Suprapubic skin (tissue), 4 donors: ENCODE data around the gene USP6. TPM values are rescaled to one million over a fixed set of nuclear protein-coding genes. Genes with fewer than 3 reads are reported as not detected.
A peak's percentile ranks its signal among the peaks of the same experiment; 100 is the strongest.
"Not testable (repeated sequence)": the region's sequence is repeated elsewhere in the genome, so short reads cannot be mapped to it uniquely, and the experiment has no call there.

Experiments
- DNase-seq, 2 donors: peaks; one replicate each; pipeline ENCODE4 v3.0.0-alpha.2; 2019; ENCODE audit warnings: low spot score in 2 of 2
- H3K27ac ChIP-seq: fragments of 200-600 bp; sonication (generic); one replicate; pipeline ENCODE4 v1.5.1; 2019
- H3K27me3 ChIP-seq: fragments of 200-600 bp; sonication (generic); one replicate; pipeline ENCODE4 v1.5.1; 2019
- H3K36me3 ChIP-seq: fragments of 200-600 bp; sonication (generic); one replicate; pipeline ENCODE4 v1.5.1; 2019
- H3K4me1 ChIP-seq: fragments of 200-600 bp; sonication (generic); one replicate; pipeline ENCODE4 v1.5.1; 2019
- H3K4me3 ChIP-seq: fragments of 200-600 bp; sonication (generic); one replicate; pipeline ENCODE4 v1.5.1; 2019; ENCODE audit warnings: mild to moderate bottlenecking
- H3K9me3 ChIP-seq: fragments of 200-600 bp; sonication (generic); one replicate; pipeline ENCODE4 v1.5.1; 2019
- CTCF ChIP-seq, 2 donors: fragments of 200-600 bp in 1 of 2; fragments of 450-650 bp in 1 of 2; sonication (generic) in 1 of 2; IDR thresholded peaks; one replicate each; pipeline ENCODE4 v1.5.1; 2016 to 2019; ENCODE audit warnings: antibody characterized with exemption in 2 of 2, mild to moderate bottlenecking in 1 of 2, moderate library complexity in 1 of 2
- EP300 ChIP-seq: sonication (generic); formaldehyde crosslinking; IDR thresholded peaks from one replicate; pipeline ENCODE4 v1.6.1; 2017; ENCODE audit warnings: antibody characterized with exemption
- POLR2A ChIP-seq, 2 donors: fragments of 450-650 bp; IDR thresholded peaks; one replicate each; pipeline ENCODE4 v1.6.1; 2017; ENCODE audit warnings: antibody characterized with exemption in 2 of 2, mild to moderate bottlenecking in 2 of 2, moderate library complexity in 2 of 2
- POLR2AphosphoS5 ChIP-seq, 3 donors: sonication (generic); formaldehyde crosslinking; IDR thresholded peaks; one replicate each; pipeline ENCODE4 v1.6.1; 2017; ENCODE audit warnings: antibody characterized with exemption in 3 of 3
- whole genome bisulfite sequencing: methylation state at CpG from one replicate; pipeline ENCODE4 v1.1.5; 2018; 5-methylcytosine and 5-hydroxymethylcytosine counted together
- total RNA-seq, 4 donors: library from RNA; depleted of rRNA; stranded (reverse); fragments of >200 nt; gene quantifications; one replicate each; pipeline ENCODE4 v1.1.0, GENCODE V29; 2016

Gene USP6
- 1 to 10 TPM in 1 of 4 donors, under 1 TPM in 2, not detected in 1; 0.16 to 1.4 (median 0.89) TPM for total RNA-seq

GRCh38 chr17:5115673-5116651, at the start of gene USP6:
USP6 (plus strand) TSS chr17:5116032; CDS start chr17:5130368, 14,336 bp downstream.
- DNase-seq, result peak; percentile 57 to 83

GRCh38 chr17:5068236-5068635, 47.6 kb upstream of the USP6 start:
- no peaks in the 10 kb centered on the region for H3K36me3 ChIP-seq
- 85% methylated on average over 3 of the region's 3 CpGs for WGBS
- TF ChIP-seq EP300 (no peak), POLR2AphosphoS5 (IDR thresholded peaks at IDR 0.05) (no peak), CTCF (IDR thresholded peaks at IDR 0.05) (no peak), POLR2A (IDR thresholded peaks at IDR 0.05) (no peak)
- no peak overlapping the region for H3K27ac ChIP-seq
- H3K9me3 ChIP-seq, result no peaks in the 10 kb centered on the region
- H3K4me3 ChIP-seq, result no peak overlapping the region
- no peaks in the 10 kb centered on the region for H3K27me3 ChIP-seq
- no peaks in the 10 kb centered on the region for H3K4me1 ChIP-seq
- DNase-seq, result no peak

More at GRCh38 chr17:5115673-5116651, at the start of gene USP6:
- H3K4me1 ChIP-seq, result peaks cover 14% of the 10 kb centered on the region
- TF ChIP-seq POLR2A (IDR thresholded peaks at IDR 0.05), result no peak
- no peak for TF ChIP-seq CTCF (IDR thresholded peaks at IDR 0.05)
- no peak for TF ChIP-seq POLR2AphosphoS5 (IDR thresholded peaks at IDR 0.05)
- TF ChIP-seq EP300, result no peak
- peak within 1 kb of the TSS; percentile 8 for H3K4me3 ChIP-seq
- whole genome bisulfite sequencing, result 38% methylated on average over 66 of the region's 87 CpGs
- H3K27ac ChIP-seq, result no peak within 1 kb of the TSS
- no peaks in the 10 kb centered on the region for H3K36me3 ChIP-seq
- peaks cover 33% of the 10 kb centered on the region for H3K27me3 ChIP-seq
- no peaks in the 10 kb centered on the region for H3K9me3 ChIP-seq

GRCh38 chr17:5069724-5070123, 46.1 kb upstream of the USP6 start:
- DNase-seq, result no peak
- WGBS, result 72% methylated on average over 4 of the region's 4 CpGs
- TF ChIP-seq EP300 (no peak), POLR2AphosphoS5 (IDR thresholded peaks at IDR 0.05) (no peak), POLR2A (IDR thresholded peaks at IDR 0.05) (no peak), CTCF (IDR thresholded peaks at IDR 0.05) (no peak)

GRCh38 chr17:5075472-5075871, 40.4 kb upstream of the USP6 start:
- not testable (repeated sequence) for H3K4me3 ChIP-seq, H3K27ac ChIP-seq, H3K36me3 ChIP-seq, DNase-seq, H3K27me3 ChIP-seq, H3K9me3 ChIP-seq
- WGBS, result 78% methylated on average over 5 of the region's 5 CpGs
- peaks cover 14% of the 10 kb centered on the region for H3K4me1 ChIP-seq

More at GRCh38 chr17:5069724-5070123, 46.1 kb upstream of the USP6 start:
- no peaks in the 10 kb centered on the region for H3K4me1 ChIP-seq
- H3K36me3 ChIP-seq, result no peaks in the 10 kb centered on the region
- H3K27me3 ChIP-seq, result no peaks in the 10 kb centered on the region
- H3K9me3 ChIP-seq, result no peaks in the 10 kb centered on the region
- H3K4me3 ChIP-seq, result no peak overlapping the region
- no peak overlapping the region for H3K27ac ChIP-seq

GRCh38 chr17:5077275-5077674, 38.6 kb upstream of the USP6 start:
- H3K4me3 ChIP-seq, result peak overlapping the region; percentile 74
- H3K27ac ChIP-seq, result peak overlapping the region; percentile 80
- WGBS, result 96% methylated on average over 24 of the region's 24 CpGs

GRCh38 chr17:5077781-5078105, 38.1 kb upstream of the USP6 start:
- Histone ChIP-seq H3K27me3 (no peaks in the 10 kb centered on the region), H3K9me3 (no peaks in the 10 kb centered on the region), H3K36me3 (peaks cover 7% of the 10 kb centered on the region), H3K4me3 (peak overlapping the region; percentile 74), H3K4me1 (peaks cover 14% of the 10 kb centered on the region), H3K27ac (peak overlapping the region; percentile 80)
- no peak for TF ChIP-seq CTCF (IDR thresholded peaks at IDR 0.05)
- TF ChIP-seq EP300, result no peak
- no peak for TF ChIP-seq POLR2A (IDR thresholded peaks at IDR 0.05)
- TF ChIP-seq POLR2AphosphoS5 (IDR thresholded peaks at IDR 0.05), result no peak
- WGBS, result 21% methylated on average over 10 of the region's 14 CpGs
- DNase-seq, result no peak

More at GRCh38 chr17:5077275-5077674, 38.6 kb upstream of the USP6 start:
- not testable (repeated sequence) for H3K36me3 ChIP-seq, DNase-seq, H3K27me3 ChIP-seq, H3K9me3 ChIP-seq
- peaks cover 14% of the 10 kb centered on the region for H3K4me1 ChIP-seq
